Hepatocyte (in vitro differentiated cells): ENCODE measurements around the gene PPIG.

Source experiments
- CTCF ChIP-seq: fragments of 200-600 bp; sonication (generic); IDR thresholded peaks from 2 replicates; pipeline ENCODE4 v1.5.1; 2016; ENCODE audit warnings: antibody characterized with exemption, mild to moderate bottlenecking; ENCODE audit not compliant: poor library complexity
- EZH2 ChIP-seq: fragments of 200-600 bp; sonication (generic); IDR thresholded peaks from 2 replicates; pipeline ENCODE4 v1.6.1; 2016; ENCODE audit warnings: antibody characterized with exemption, mild to moderate bottlenecking, borderline replicate concordance

- no peak for TF ChIP-seq CTCF
- TF ChIP-seq EZH2: no peak
Measured at GRCh38 chr2:169670215-169670651, 86.1 kb downstream of the PPIG start.
